ENCODE data around the gene SMARCA5.
A peak's percentile ranks its signal among the peaks of the same experiment; 100 is the strongest.

SMARCA5 gene

DNA sequence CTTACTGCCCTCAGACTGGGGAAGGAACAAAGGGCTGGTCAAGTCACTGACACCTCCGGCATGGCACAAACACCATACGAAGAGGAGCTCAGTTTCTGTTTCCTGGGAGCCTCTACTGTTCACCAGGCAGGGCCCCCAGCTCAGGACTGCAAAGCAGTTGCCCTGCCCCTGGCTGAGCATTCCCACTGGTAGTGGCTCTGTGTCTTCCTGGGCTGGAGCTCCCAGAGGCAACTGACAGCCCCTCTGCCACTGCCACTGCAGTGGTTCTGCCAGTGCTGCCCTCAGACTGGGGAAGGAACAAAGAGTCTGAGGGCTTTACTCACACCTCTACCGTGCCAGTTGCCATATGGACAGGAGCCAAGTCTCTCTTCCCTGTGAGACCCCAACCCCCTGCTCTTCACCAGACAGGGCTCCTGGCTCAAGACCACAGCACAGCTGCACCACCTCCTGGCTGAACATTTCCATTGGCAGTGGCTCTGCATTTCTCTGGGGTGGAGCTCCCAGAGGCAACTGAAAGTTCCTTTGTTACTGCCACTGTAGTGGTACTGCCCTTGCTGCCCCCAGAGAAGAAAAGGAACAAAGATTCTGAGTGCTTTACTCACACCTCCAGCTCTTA lies 67.9 kb downstream of the SMARCA5 start:
- no peak overlapping the region for H3K4me3 ChIP-seq (ENCODE audit: control insufficient read depth in 1 of 7, extremely low read depth in 1 of 7, insufficient read depth in 4 of 7, low read depth in 2 of 7, low read length in 6 of 7)
- 97% methylated on average over 3 of the region's 3 CpGs for WGBS (ENCODE audit: insufficient coverage)
- ChIA-PET POLR2A (no interaction called here), CTCF (interaction anchor here (1.2 kb wide), 1 partner anchor 11 kb away, joined by 3 read pairs; no protein-coding TSS in a partner anchor)
- H3K27ac ChIP-seq (ENCODE audit: insufficient read depth in 1 of 2, low read depth in 1 of 2, low read length in 2 of 2, poor library complexity in 1 of 2, severe bottlenecking in 2 of 2) = no peak overlapping the region
- DNase-seq = no peak
- H3K36me3 ChIP-seq (ENCODE audit: control insufficient read depth in 4 of 4, insufficient read depth in 4 of 4, low read length in 3 of 4) = peaks cover 0 to 24% (median 4%) of the 10 kb centered on the region in 4 experiments
- H3K27me3 ChIP-seq (replicated peaks in 2 of 5; ENCODE audit: control insufficient read depth in 4 of 5, insufficient read depth in 5 of 5, low read length in 4 of 5) = no peaks in the 10 kb centered on the region
- H3K9me3 ChIP-seq (ENCODE audit: control extremely low read depth in 1 of 5, control insufficient read depth in 4 of 5, insufficient read depth in 2 of 5, low read depth in 1 of 5, low read length in 4 of 5) = peaks cover 0 to 15% (median 11%) of the 10 kb centered on the region in 5 experiments
- H3K4me1 ChIP-seq (ENCODE audit: control extremely low read depth in 1 of 4, control insufficient read depth in 4 of 4, insufficient read depth in 4 of 4, low read length in 3 of 4) = no peaks in the 10 kb centered on the region

GRCh38 chr4:143585548-143585947 lies 72.0 kb downstream of the SMARCA5 start:
- Histone ChIP-seq H3K36me3 (ENCODE audit: control insufficient read depth in 4 of 4, insufficient read depth in 4 of 4, low read length in 3 of 4) (peaks cover 0 to 9% (median 0%) of the 10 kb centered on the region in 4 experiments), H3K27me3 (replicated peaks in 2 of 5; ENCODE audit: control insufficient read depth in 4 of 5, insufficient read depth in 5 of 5, low read length in 4 of 5) (no peaks in the 10 kb centered on the region), H3K9me3 (ENCODE audit: control extremely low read depth in 1 of 5, control insufficient read depth in 4 of 5, insufficient read depth in 2 of 5, low read depth in 1 of 5, low read length in 4 of 5) (peaks cover 0 to 15% (median 11%) of the 10 kb centered on the region in 5 experiments), H3K4me3 (ENCODE audit: control insufficient read depth in 1 of 7, extremely low read depth in 1 of 7, insufficient read depth in 4 of 7, low read depth in 2 of 7, low read length in 6 of 7) (no peak overlapping the region), H3K27ac (ENCODE audit: insufficient read depth in 1 of 2, low read depth in 1 of 2, low read length in 2 of 2, poor library complexity in 1 of 2, severe bottlenecking in 2 of 2) (no peak overlapping the region), H3K4me1 (ENCODE audit: control extremely low read depth in 1 of 4, control insufficient read depth in 4 of 4, insufficient read depth in 4 of 4, low read length in 3 of 4) (no peaks in the 10 kb centered on the region)
- ChIA-PET CTCF (no interaction called here), POLR2A (no interaction called here)
- 100% methylated on average over 5 of the region's 6 CpGs for WGBS (ENCODE audit: insufficient coverage)
- no peak for DNase-seq

DNA sequence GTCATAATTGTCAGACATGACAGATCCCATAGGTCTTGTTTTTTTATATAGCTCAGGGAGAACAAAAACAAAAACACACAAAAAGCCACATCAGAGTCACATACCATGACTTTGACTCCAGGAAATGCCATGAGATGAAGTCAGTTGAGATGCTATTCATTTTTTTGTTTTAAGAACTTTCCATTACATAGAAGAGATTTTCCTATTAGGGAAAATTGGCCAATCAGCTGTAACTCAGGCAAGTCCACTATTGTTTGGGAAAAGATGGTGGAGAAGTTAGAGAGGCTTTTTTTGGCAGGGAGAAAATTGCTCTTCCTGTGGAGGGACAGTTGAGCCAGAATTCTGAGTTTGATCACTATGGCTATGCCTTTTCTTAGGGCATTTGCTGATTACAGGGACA lies 72.6 kb downstream of the SMARCA5 start:
- Histone ChIP-seq H3K4me1 (ENCODE audit: control extremely low read depth in 1 of 4, control insufficient read depth in 4 of 4, insufficient read depth in 4 of 4, low read length in 3 of 4) (no peaks in the 10 kb centered on the region), H3K27me3 (replicated peaks in 2 of 5; ENCODE audit: control insufficient read depth in 4 of 5, insufficient read depth in 5 of 5, low read length in 4 of 5) (no peaks in the 10 kb centered on the region), H3K4me3 (ENCODE audit: control insufficient read depth in 1 of 7, extremely low read depth in 1 of 7, insufficient read depth in 4 of 7, low read depth in 2 of 7, low read length in 6 of 7) (no peak overlapping the region), H3K9me3 (ENCODE audit: control extremely low read depth in 1 of 5, control insufficient read depth in 4 of 5, insufficient read depth in 2 of 5, low read depth in 1 of 5, low read length in 4 of 5) (peaks cover 0 to 15% (median 11%) of the 10 kb centered on the region in 5 experiments), H3K36me3 (ENCODE audit: control insufficient read depth in 4 of 4, insufficient read depth in 4 of 4, low read length in 3 of 4) (peaks cover 0 to 6% (median 0%) of the 10 kb centered on the region in 4 experiments), H3K27ac (ENCODE audit: insufficient read depth in 1 of 2, low read depth in 1 of 2, low read length in 2 of 2, poor library complexity in 1 of 2, severe bottlenecking in 2 of 2) (no peak overlapping the region)
- DNase-seq = no peak
- ChIA-PET POLR2A (no interaction called here), CTCF (interaction anchor here (0.7 to 0.9 kb wide), 2 partner anchors 19 to 27 kb away, joined by 3 to 4 read pairs; no protein-coding TSS in a partner anchor)

- DNase-seq = peak; percentile 41 to 56 (median 46)
- no peaks in the 10 kb centered on the region for H3K4me1 ChIP-seq (ENCODE audit: control extremely low read depth in 1 of 4, control insufficient read depth in 4 of 4, insufficient read depth in 4 of 4, low read length in 3 of 4)
- ChIA-PET POLR2A (no interaction called here), CTCF (interaction anchor here (0.6 kb wide), 1 partner anchor 390 kb away, joined by 3 read pairs; no protein-coding TSS in a partner anchor)
- H3K27ac ChIP-seq (ENCODE audit: insufficient read depth in 1 of 2, low read depth in 1 of 2, low read length in 2 of 2, poor library complexity in 1 of 2, severe bottlenecking in 2 of 2) = no peak overlapping the region
- H3K36me3 ChIP-seq (ENCODE audit: control insufficient read depth in 4 of 4, insufficient read depth in 4 of 4, low read length in 3 of 4) = no peaks in the 10 kb centered on the region
- no peak overlapping the region for H3K4me3 ChIP-seq (ENCODE audit: control insufficient read depth in 1 of 7, extremely low read depth in 1 of 7, insufficient read depth in 4 of 7, low read depth in 2 of 7, low read length in 6 of 7)
- H3K27me3 ChIP-seq (replicated peaks in 2 of 5; ENCODE audit: control insufficient read depth in 4 of 5, insufficient read depth in 5 of 5, low read length in 4 of 5) = no peaks in the 10 kb centered on the region
- H3K9me3 ChIP-seq (ENCODE audit: control extremely low read depth in 1 of 5, control insufficient read depth in 4 of 5, insufficient read depth in 2 of 5, low read depth in 1 of 5, low read length in 4 of 5) = peaks cover 0 to 11% (median 6%) of the 10 kb centered on the region in 5 experiments
These were observed 74.2 kb downstream of the SMARCA5 start for GRCh38 chr4:143587703-143588102.

- POLR2A ChIA-PET = no interaction called here
- no CpG with 5 or more reads among the region's 3 CpGs for WGBS (ENCODE audit: insufficient coverage)
- DNase-seq = no peak
These were observed 83.8 kb downstream of the SMARCA5 start for GRCh38 chr4:143597276-143597675.

DNA sequence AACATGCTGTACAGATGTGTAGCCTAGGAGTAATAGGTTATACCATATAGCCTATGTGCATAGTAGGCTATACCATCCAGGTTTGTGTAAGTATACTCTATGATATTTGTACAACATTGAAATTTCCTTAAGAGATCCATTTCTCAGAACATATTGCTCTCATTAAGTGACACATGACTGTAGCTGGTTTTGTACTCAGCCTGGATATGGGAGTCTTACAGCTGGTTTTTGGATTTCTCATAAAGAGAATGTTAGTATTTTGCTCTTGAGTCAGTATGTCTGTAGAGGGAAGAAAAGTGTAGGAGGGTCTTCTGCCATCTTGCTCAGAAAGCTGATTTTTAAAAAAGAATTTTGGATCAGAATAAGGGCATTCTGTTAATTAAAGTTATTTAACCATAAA lies 85.3 kb downstream of the SMARCA5 start:
- DNase-seq = no peak
- CTCF ChIA-PET = no interaction called here

More at GRCh38 chr4:143597276-143597675, 83.8 kb downstream of the SMARCA5 start:
- H3K4me3 ChIP-seq (ENCODE audit: control insufficient read depth in 1 of 7, extremely low read depth in 1 of 7, insufficient read depth in 4 of 7, low read depth in 2 of 7, low read length in 6 of 7) = no peak overlapping the region
- no peaks in the 10 kb centered on the region for H3K4me1 ChIP-seq (ENCODE audit: control extremely low read depth in 1 of 4, control insufficient read depth in 4 of 4, insufficient read depth in 4 of 4, low read length in 3 of 4)
- H3K36me3 ChIP-seq (ENCODE audit: control insufficient read depth in 4 of 4, insufficient read depth in 4 of 4, low read length in 3 of 4) = no peaks in the 10 kb centered on the region
- CTCF ChIA-PET = interaction anchor here (0.6 kb wide), 1 partner anchor 25 kb away, joined by 3 read pairs; no protein-coding TSS in a partner anchor
- peaks cover 0 to 6% (median 0%) of the 10 kb centered on the region in 5 experiments for H3K9me3 ChIP-seq (ENCODE audit: control extremely low read depth in 1 of 5, control insufficient read depth in 4 of 5, insufficient read depth in 2 of 5, low read depth in 1 of 5, low read length in 4 of 5)
- H3K27ac ChIP-seq (ENCODE audit: insufficient read depth in 1 of 2, low read depth in 1 of 2, low read length in 2 of 2, poor library complexity in 1 of 2, severe bottlenecking in 2 of 2) = no peak overlapping the region
- H3K27me3 ChIP-seq (replicated peaks in 2 of 5; ENCODE audit: control insufficient read depth in 4 of 5, insufficient read depth in 5 of 5, low read length in 4 of 5) = no peaks in the 10 kb centered on the region

GRCh38 chr4:143599827-143600226 lies 86.3 kb downstream of the SMARCA5 start:
- H3K36me3 ChIP-seq (ENCODE audit: control insufficient read depth in 4 of 4, insufficient read depth in 4 of 4, low read length in 3 of 4) = no peaks in the 10 kb centered on the region
- no peaks in the 10 kb centered on the region for H3K27me3 ChIP-seq (replicated peaks in 2 of 5; ENCODE audit: control insufficient read depth in 4 of 5, insufficient read depth in 5 of 5, low read length in 4 of 5)
- WGBS (ENCODE audit: insufficient coverage) = 100% methylated on average over 1 of the region's 1 CpG
- POLR2A ChIA-PET = no interaction called here
- no peaks in the 10 kb centered on the region for H3K4me1 ChIP-seq (ENCODE audit: control extremely low read depth in 1 of 4, control insufficient read depth in 4 of 4, insufficient read depth in 4 of 4, low read length in 3 of 4)
- CTCF ChIA-PET = no interaction called here
- no peak for DNase-seq
- no peak overlapping the region for H3K4me3 ChIP-seq (ENCODE audit: control insufficient read depth in 1 of 7, extremely low read depth in 1 of 7, insufficient read depth in 4 of 7, low read depth in 2 of 7, low read length in 6 of 7)
- peaks cover 0 to under 1% (median 0%) of the 10 kb centered on the region in 5 experiments for H3K9me3 ChIP-seq (ENCODE audit: control extremely low read depth in 1 of 5, control insufficient read depth in 4 of 5, insufficient read depth in 2 of 5, low read depth in 1 of 5, low read length in 4 of 5)
- no peak overlapping the region for H3K27ac ChIP-seq (ENCODE audit: insufficient read depth in 1 of 2, low read depth in 1 of 2, low read length in 2 of 2, poor library complexity in 1 of 2, severe bottlenecking in 2 of 2)

More for the DNA sequence above, 85.3 kb downstream of the SMARCA5 start:
- Histone ChIP-seq H3K27me3 (replicated peaks in 2 of 5; ENCODE audit: control insufficient read depth in 4 of 5, insufficient read depth in 5 of 5, low read length in 4 of 5) (no peaks in the 10 kb centered on the region), H3K4me1 (ENCODE audit: control extremely low read depth in 1 of 4, control insufficient read depth in 4 of 4, insufficient read depth in 4 of 4, low read length in 3 of 4) (no peaks in the 10 kb centered on the region), H3K4me3 (ENCODE audit: control insufficient read depth in 1 of 7, extremely low read depth in 1 of 7, insufficient read depth in 4 of 7, low read depth in 2 of 7, low read length in 6 of 7) (no peak overlapping the region), H3K27ac (ENCODE audit: insufficient read depth in 1 of 2, low read depth in 1 of 2, low read length in 2 of 2, poor library complexity in 1 of 2, severe bottlenecking in 2 of 2) (no peak overlapping the region), H3K36me3 (ENCODE audit: control insufficient read depth in 4 of 4, insufficient read depth in 4 of 4, low read length in 3 of 4) (no peaks in the 10 kb centered on the region), H3K9me3 (ENCODE audit: control extremely low read depth in 1 of 5, control insufficient read depth in 4 of 5, insufficient read depth in 2 of 5, low read depth in 1 of 5, low read length in 4 of 5) (peaks cover 0 to 5% (median 0%) of the 10 kb centered on the region in 5 experiments)
- POLR2A ChIA-PET = no interaction called here
